ENCODE results near the gene SMIM43.

The SMIM43 gene

GRCh38 chr4:121791481-121791880, 26.5 kb upstream of the SMIM43 start:
- H3K14ac ChIP-seq (ENCODE audit: low read length): no peak overlapping the region
- no CpG with 5 or more reads among the region's 5 CpGs for WGBS (ENCODE audit: extremely low coverage, insufficient coverage, insufficient read length)
- no peak overlapping the region for H3K4me2 ChIP-seq (ENCODE audit: low read length)
- no peak overlapping the region for H2AK5ac ChIP-seq (ENCODE audit: low read length)
- H3K9me3 ChIP-seq (ENCODE audit: insufficient read depth, low read depth, low read length): no peaks in the 10 kb centered on the region
- H2AFZ ChIP-seq (ENCODE audit: insufficient read depth, low read length, poor library complexity): no peak overlapping the region
- no peaks in the 10 kb centered on the region for H3K79me2 ChIP-seq (ENCODE audit: control insufficient read depth, insufficient read depth, low read length, poor library complexity)
- no peaks in the 10 kb centered on the region for H3K36me3 ChIP-seq (ENCODE audit: control insufficient read depth in 1 of 2, insufficient read depth in 2 of 2, low read length in 2 of 2)
- no peak overlapping the region for H2BK5ac ChIP-seq (ENCODE audit: low read depth, low read length, poor library complexity)
- H3K27me3 ChIP-seq (ENCODE audit: insufficient read depth, low read length): no peaks in the 10 kb centered on the region
- no peak overlapping the region for H3K9ac ChIP-seq (ENCODE audit: low read length)
- H3K4me1 ChIP-seq (ENCODE audit: control insufficient read depth in 1 of 2, insufficient read depth in 2 of 2, low read length in 2 of 2): no peaks in the 10 kb centered on the region
- no peak overlapping the region for H4K91ac ChIP-seq (ENCODE audit: low read depth, low read length)
- H4K8ac ChIP-seq (ENCODE audit: low read depth, low read length): no peak overlapping the region
- H4K12ac ChIP-seq (ENCODE audit: low read depth, low read length): no peak overlapping the region
- no peak overlapping the region for H3K23ac ChIP-seq (ENCODE audit: low read length)
- H2BK120ac ChIP-seq (ENCODE audit: insufficient read depth, low read length, poor library complexity): no peak overlapping the region
- no peak overlapping the region for H3K4ac ChIP-seq (ENCODE audit: low read depth, low read length)
- H2BK12ac ChIP-seq (ENCODE audit: low read length): no peak overlapping the region
- H3K27ac ChIP-seq (ENCODE audit: low read depth, low read length): no peak overlapping the region
- no peak for DNase-seq
- H3K4me3 ChIP-seq (ENCODE audit: low read depth, low read length): no peak overlapping the region
- H3K79me1 ChIP-seq (ENCODE audit: low read length): no peaks in the 10 kb centered on the region
- no peak overlapping the region for H3K18ac ChIP-seq (ENCODE audit: low read length)

GRCh38 chr4:121790976-121791375, 26.0 kb upstream of the SMIM43 start:
- Histone ChIP-seq H2BK12ac (ENCODE audit: low read length) (no peak overlapping the region), H2BK120ac (ENCODE audit: insufficient read depth, low read length, poor library complexity) (no peak overlapping the region), H3K18ac (ENCODE audit: low read length) (no peak overlapping the region), H3K9ac (ENCODE audit: low read length) (no peak overlapping the region), H3K4ac (ENCODE audit: low read depth, low read length) (no peak overlapping the region), H3K23ac (ENCODE audit: low read length) (no peak overlapping the region), H3K36me3 (ENCODE audit: control insufficient read depth in 1 of 2, insufficient read depth in 2 of 2, low read length in 2 of 2) (no peaks in the 10 kb centered on the region), H2AK5ac (ENCODE audit: low read length) (no peak overlapping the region), H3K4me2 (ENCODE audit: low read length) (no peak overlapping the region), H3K79me1 (ENCODE audit: low read length) (no peaks in the 10 kb centered on the region), H3K27me3 (ENCODE audit: insufficient read depth, low read length) (no peaks in the 10 kb centered on the region), H3K14ac (ENCODE audit: low read length) (no peak overlapping the region), H3K4me3 (ENCODE audit: low read depth, low read length) (no peak overlapping the region), H4K91ac (ENCODE audit: low read depth, low read length) (no peak overlapping the region), H3K79me2 (ENCODE audit: control insufficient read depth, insufficient read depth, low read length, poor library complexity) (no peaks in the 10 kb centered on the region), H3K9me3 (ENCODE audit: insufficient read depth, low read depth, low read length) (no peaks in the 10 kb centered on the region), H4K8ac (ENCODE audit: low read depth, low read length) (no peak overlapping the region), H3K27ac (ENCODE audit: low read depth, low read length) (no peak overlapping the region), H2AFZ (ENCODE audit: insufficient read depth, low read length, poor library complexity) (no peak overlapping the region), H4K12ac (ENCODE audit: low read depth, low read length) (no peak overlapping the region), H2BK5ac (ENCODE audit: low read depth, low read length, poor library complexity) (no peak overlapping the region), H3K4me1 (ENCODE audit: control insufficient read depth in 1 of 2, insufficient read depth in 2 of 2, low read length in 2 of 2) (no peaks in the 10 kb centered on the region)
- no peak for DNase-seq

GRCh38 chr4:121789960-121790829, 25.2 kb upstream of the SMIM43 start:
- Histone ChIP-seq H3K4me2 (ENCODE audit: low read length) (no peak overlapping the region), H4K91ac (ENCODE audit: low read depth, low read length) (no peak overlapping the region), H4K8ac (ENCODE audit: low read depth, low read length) (no peak overlapping the region), H3K27ac (ENCODE audit: low read depth, low read length) (no peak overlapping the region), H3K27me3 (ENCODE audit: insufficient read depth, low read length) (no peaks in the 10 kb centered on the region), H3K23ac (ENCODE audit: low read length) (no peak overlapping the region), H3K79me1 (ENCODE audit: low read length) (no peaks in the 10 kb centered on the region), H3K79me2 (ENCODE audit: control insufficient read depth, insufficient read depth, low read length, poor library complexity) (no peaks in the 10 kb centered on the region), H4K12ac (ENCODE audit: low read depth, low read length) (no peak overlapping the region), H3K4me3 (ENCODE audit: low read depth, low read length) (no peak overlapping the region), H3K4ac (ENCODE audit: low read depth, low read length) (no peak overlapping the region), H2BK5ac (ENCODE audit: low read depth, low read length, poor library complexity) (no peak overlapping the region), H3K14ac (ENCODE audit: low read length) (no peak overlapping the region), H3K18ac (ENCODE audit: low read length) (no peak overlapping the region), H3K9me3 (ENCODE audit: insufficient read depth, low read depth, low read length) (no peaks in the 10 kb centered on the region), H3K36me3 (ENCODE audit: control insufficient read depth in 1 of 2, insufficient read depth in 2 of 2, low read length in 2 of 2) (no peaks in the 10 kb centered on the region), H3K9ac (ENCODE audit: low read length) (no peak overlapping the region), H2AK5ac (ENCODE audit: low read length) (no peak overlapping the region), H2AFZ (ENCODE audit: insufficient read depth, low read length, poor library complexity) (no peak overlapping the region), H3K4me1 (ENCODE audit: control insufficient read depth in 1 of 2, insufficient read depth in 2 of 2, low read length in 2 of 2) (no peaks in the 10 kb centered on the region), H2BK12ac (ENCODE audit: low read length) (no peak overlapping the region), H2BK120ac (ENCODE audit: insufficient read depth, low read length, poor library complexity) (no peak overlapping the region)
- WGBS (ENCODE audit: extremely low coverage, insufficient coverage, insufficient read length): 100% methylated on average over 1 of the region's 3 CpGs
- DNase-seq: no peak

GRCh38 chr4:121789455-121789854, 24.5 kb upstream of the SMIM43 start:
- Histone ChIP-seq H3K27ac (ENCODE audit: low read depth, low read length) (no peak overlapping the region), H4K8ac (ENCODE audit: low read depth, low read length) (no peak overlapping the region), H3K23ac (ENCODE audit: low read length) (no peak overlapping the region), H3K4ac (ENCODE audit: low read depth, low read length) (no peak overlapping the region), H2AK5ac (ENCODE audit: low read length) (no peak overlapping the region), H3K27me3 (ENCODE audit: insufficient read depth, low read length) (no peaks in the 10 kb centered on the region), H2AFZ (ENCODE audit: insufficient read depth, low read length, poor library complexity) (no peak overlapping the region), H3K9me3 (ENCODE audit: insufficient read depth, low read depth, low read length) (no peaks in the 10 kb centered on the region), H4K12ac (ENCODE audit: low read depth, low read length) (no peak overlapping the region), H3K9ac (ENCODE audit: low read length) (no peak overlapping the region), H3K79me1 (ENCODE audit: low read length) (no peaks in the 10 kb centered on the region), H3K4me2 (ENCODE audit: low read length) (no peak overlapping the region), H3K14ac (ENCODE audit: low read length) (no peak overlapping the region), H3K36me3 (ENCODE audit: control insufficient read depth in 1 of 2, insufficient read depth in 2 of 2, low read length in 2 of 2) (no peaks in the 10 kb centered on the region), H3K79me2 (ENCODE audit: control insufficient read depth, insufficient read depth, low read length, poor library complexity) (no peaks in the 10 kb centered on the region), H2BK5ac (ENCODE audit: low read depth, low read length, poor library complexity) (no peak overlapping the region), H4K91ac (ENCODE audit: low read depth, low read length) (no peak overlapping the region), H3K4me1 (ENCODE audit: control insufficient read depth in 1 of 2, insufficient read depth in 2 of 2, low read length in 2 of 2) (no peaks in the 10 kb centered on the region), H3K18ac (ENCODE audit: low read length) (no peak overlapping the region), H2BK120ac (ENCODE audit: insufficient read depth, low read length, poor library complexity) (no peak overlapping the region), H3K4me3 (ENCODE audit: low read depth, low read length) (no peak overlapping the region), H2BK12ac (ENCODE audit: low read length) (no peak overlapping the region)
- no CpG with 5 or more reads among the region's 1 CpG for WGBS (ENCODE audit: extremely low coverage, insufficient coverage, insufficient read length)
- no peak for DNase-seq
